ENCODE data around the gene MFSD6L.
"Not testable (repeated sequence)": the region's sequence is repeated elsewhere in the genome, so short reads cannot be mapped to it uniquely, and the experiment has no call there.

Gene MFSD6L

GRCh38 chr17:8826808-8827435, 27.8 kb upstream of the MFSD6L start:
- DNase-seq (ENCODE audit: low spot score) = no peak

GRCh38 chr17:8825802-8826201, 26.6 kb upstream of the MFSD6L start:
- DNase-seq (ENCODE audit: low spot score) = no peak

GRCh38 chr17:8823279-8823678, 24.1 kb upstream of the MFSD6L start:
- no peak for DNase-seq (ENCODE audit: low spot score)

GRCh38 chr17:8822401-8823035, 23.4 kb upstream of the MFSD6L start:
- no peak for DNase-seq (ENCODE audit: low spot score)

GRCh38 chr17:8821446-8822105, 22.4 kb upstream of the MFSD6L start:
- DNase-seq (ENCODE audit: low spot score) = no peak

- DNase-seq (ENCODE audit: low spot score) = no peak
These were observed 21.3 kb upstream of the MFSD6L start for GRCh38 chr17:8820311-8821010.

GRCh38 chr17:8818654-8819330, 19.6 kb upstream of the MFSD6L start:
- no peak for DNase-seq (ENCODE audit: low spot score)

GRCh38 chr17:8818047-8818446, 18.9 kb upstream of the MFSD6L start:
- DNase-seq (ENCODE audit: low spot score) = no peak

- DNase-seq (ENCODE audit: low spot score) = peak; percentile 72
These were observed 7.9 kb upstream of the MFSD6L start for GRCh38 chr17:8806926-8807550.

- DNase-seq (ENCODE audit: low spot score) = no peak
These were observed 7.2 kb upstream of the MFSD6L start for GRCh38 chr17:8806253-8806925.

GRCh38 chr17:8805396-8805795, 6.2 kb upstream of the MFSD6L start:
- DNase-seq (ENCODE audit: low spot score) = not testable (repeated sequence)

- DNase-seq (ENCODE audit: low spot score) = no peak
These were observed 4.6 kb upstream of the MFSD6L start for GRCh38 chr17:8803531-8804420.

- no peak for DNase-seq (ENCODE audit: low spot score)
These were observed 2.1 kb upstream of the MFSD6L start for GRCh38 chr17:8801135-8801840.

GRCh38 chr17:8800656-8801055, 1.5 kb upstream of the MFSD6L start:
- DNase-seq (ENCODE audit: low spot score) = no peak

- DNase-seq (ENCODE audit: low spot score) = no peak
These were observed 526 bp upstream of the MFSD6L start for GRCh38 chr17:8799570-8800212.

- no peak for DNase-seq (ENCODE audit: low spot score)
These were observed 854 bp downstream of the MFSD6L start for GRCh38 chr17:8798176-8798845.

- no peak for DNase-seq (ENCODE audit: low spot score)
These were observed 1.5 kb downstream of the MFSD6L start for GRCh38 chr17:8797621-8798175.

- DNase-seq (ENCODE audit: low spot score) = no peak
These were observed 4.5 kb downstream of the MFSD6L start for GRCh38 chr17:8794636-8795035.
